Measurements from ENCODE around the gene KIF2C. TPM values are rescaled to one million over a fixed set of nuclear protein-coding genes. Genes with fewer than 3 reads are reported as not detected.
"Not testable (repeated sequence)": the region's sequence is repeated elsewhere in the genome, so short reads cannot be mapped to it uniquely, and the experiment has no call there.

KIF2C gene
- total RNA-seq, 1 donor from 2014 or later: 26.0 TPM

GRCh38 chr1:44810101-44810761 is 70.6 kb downstream of the KIF2C start:
- no peak for DNase-seq (ENCODE audit: low read depth, low spot score)

- not testable (repeated sequence) for DNase-seq (ENCODE audit: low read depth, low spot score)
These were observed 71.1 kb downstream of the KIF2C start for GRCh38 chr1:44810762-44811105.

GRCh38 chr1:44811234-44811633 is 71.6 kb downstream of the KIF2C start:
- DNase-seq (ENCODE audit: low read depth, low spot score): no peak

GRCh38 chr1:44812822-44813543 is 73.3 kb downstream of the KIF2C start:
- DNase-seq (ENCODE audit: low read depth, low spot score): no peak

GRCh38 chr1:44815926-44816325 is 76.3 kb downstream of the KIF2C start:
- not testable (repeated sequence) for DNase-seq (ENCODE audit: low read depth, low spot score)

GRCh38 chr1:44817307-44817706 is 77.7 kb downstream of the KIF2C start:
- no peak for DNase-seq (ENCODE audit: low read depth, low spot score)

Other genes with a start within 250 kb of the KIF2C start
- 1.5 and 2.1 TPM in 2 replicates for gene TMEM53, start 65.4 kb upstream of the KIF2C start, total RNA-seq
- not detected in 2 replicates for gene ARMH1, start 65.1 kb upstream of the KIF2C start, total RNA-seq
- gene RNU5D-1, start 8.7 kb upstream of the KIF2C start, total RNA-seq: not detected in 2 replicates
- gene RPS8, start 35.7 kb downstream of the KIF2C start, total RNA-seq: 1,428 and 1,806 TPM in 2 replicates
- gene BEST4, start 48.3 kb downstream of the KIF2C start, total RNA-seq: under 0.01 TPM in 1 of 2 replicates, not detected in the other
- gene PLK3, start 60.5 kb downstream of the KIF2C start, total RNA-seq: 22.4 and 29.1 TPM in 2 replicates
- 0.20 and 0.28 TPM in 2 replicates for gene DYNLT4, start 67.5 kb downstream of the KIF2C start, total RNA-seq
- 6.6 and 6.8 TPM in 2 replicates for gene BTBD19, start 68.7 kb downstream of the KIF2C start, total RNA-seq
- gene PTCH2, start 103.4 kb downstream of the KIF2C start, total RNA-seq: 0.04 and 0.07 TPM in 2 replicates
- gene EIF2B3, start 246.8 kb downstream of the KIF2C start, total RNA-seq: 34.0 and 46.9 TPM in 2 replicates